ENCODE measurements around the gene DOCK1.

Gene DOCK1

GRCh38 chr10:126979311-126979710 is 74.1 kb downstream of the DOCK1 start:
- Histone ChIP-seq H2AFZ (ENCODE audit: low read depth, low read length) (no peak overlapping the region), H4K20me1 (ENCODE audit: insufficient read depth, low read length) (no peaks in the 10 kb centered on the region), H3K4me2 (ENCODE audit: insufficient read depth, low read length) (no peak overlapping the region), H3K79me2 (ENCODE audit: insufficient read depth, low read length) (no peaks in the 10 kb centered on the region), H3K36me3 (ENCODE audit: insufficient read depth, low read length) (no peaks in the 10 kb centered on the region), H3K4me1 (ENCODE audit: insufficient read depth, low read length) (no peaks in the 10 kb centered on the region), H3K9me3 (ENCODE audit: insufficient read depth, low read length, severe bottlenecking) (no peaks in the 10 kb centered on the region), H3K27me3 (ENCODE audit: insufficient read depth, low read length, poor library complexity) (no peaks in the 10 kb centered on the region), H3K27ac (ENCODE audit: low read length) (no peak overlapping the region), H3K4me3 (ENCODE audit: low read depth in 1 of 2, low read length in 2 of 2) (no peak overlapping the region), H3K9ac (ENCODE audit: low read depth, low read length) (no peak overlapping the region)
- no peak for TF ChIP-seq EZH2 (IDR thresholded peaks at IDR 0.05; ENCODE audit: borderline replicate concordance, low read depth, low read length, severe bottlenecking)
- no peak for TF ChIP-seq CTCF (IDR thresholded peaks at IDR 0.05; ENCODE audit: borderline replicate concordance, extremely low read depth, low read length, poor library complexity, severe bottlenecking)
- ATAC-seq (ENCODE audit: insufficient read depth, low read depth) (no peak), DNase-seq (no peak)

GRCh38 chr10:126993208-126993607 is 88.0 kb downstream of the DOCK1 start:
- Histone ChIP-seq H2AFZ (ENCODE audit: low read depth, low read length) (no peak overlapping the region), H3K9me3 (ENCODE audit: insufficient read depth, low read length, severe bottlenecking) (no peaks in the 10 kb centered on the region), H3K4me2 (ENCODE audit: insufficient read depth, low read length) (no peak overlapping the region), H4K20me1 (ENCODE audit: insufficient read depth, low read length) (no peaks in the 10 kb centered on the region), H3K4me1 (ENCODE audit: insufficient read depth, low read length) (no peaks in the 10 kb centered on the region), H3K27me3 (ENCODE audit: insufficient read depth, low read length, poor library complexity) (no peaks in the 10 kb centered on the region), H3K4me3 (ENCODE audit: low read depth in 1 of 2, low read length in 2 of 2) (no peak overlapping the region), H3K27ac (ENCODE audit: low read length) (no peak overlapping the region), H3K79me2 (ENCODE audit: insufficient read depth, low read length) (no peaks in the 10 kb centered on the region), H3K9ac (ENCODE audit: low read depth, low read length) (no peak overlapping the region), H3K36me3 (ENCODE audit: insufficient read depth, low read length) (no peaks in the 10 kb centered on the region)
- no peak for ATAC-seq (ENCODE audit: insufficient read depth, low read depth)
- no peak for DNase-seq
- TF ChIP-seq EZH2 (IDR thresholded peaks at IDR 0.05; ENCODE audit: borderline replicate concordance, low read depth, low read length, severe bottlenecking) (no peak), CTCF (IDR thresholded peaks at IDR 0.05; ENCODE audit: borderline replicate concordance, extremely low read depth, low read length, poor library complexity, severe bottlenecking) (no peak)

GRCh38 chr10:126997801-126998590 is 92.8 kb downstream of the DOCK1 start:
- H3K79me2 ChIP-seq (ENCODE audit: insufficient read depth, low read length): no peaks in the 10 kb centered on the region
- no peak overlapping the region for H3K27ac ChIP-seq (ENCODE audit: low read length)
- no peak for ATAC-seq (ENCODE audit: insufficient read depth, low read depth)
- no peak overlapping the region for H2AFZ ChIP-seq (ENCODE audit: low read depth, low read length)
- TF ChIP-seq EZH2 (IDR thresholded peaks at IDR 0.05; ENCODE audit: borderline replicate concordance, low read depth, low read length, severe bottlenecking): no peak
- TF ChIP-seq CTCF (IDR thresholded peaks at IDR 0.05; ENCODE audit: borderline replicate concordance, extremely low read depth, low read length, poor library complexity, severe bottlenecking): no peak
- no peaks in the 10 kb centered on the region for H3K36me3 ChIP-seq (ENCODE audit: insufficient read depth, low read length)
- no peak overlapping the region for H3K4me2 ChIP-seq (ENCODE audit: insufficient read depth, low read length)
- H3K4me1 ChIP-seq (ENCODE audit: insufficient read depth, low read length): no peaks in the 10 kb centered on the region
- H3K9ac ChIP-seq (ENCODE audit: low read depth, low read length): no peak overlapping the region
- H3K4me3 ChIP-seq (ENCODE audit: low read depth in 1 of 2, low read length in 2 of 2): no peak overlapping the region
- no peak for DNase-seq
- no peaks in the 10 kb centered on the region for H4K20me1 ChIP-seq (ENCODE audit: insufficient read depth, low read length)
- no peaks in the 10 kb centered on the region for H3K27me3 ChIP-seq (ENCODE audit: insufficient read depth, low read length, poor library complexity)
- H3K9me3 ChIP-seq (ENCODE audit: insufficient read depth, low read length, severe bottlenecking): peaks cover 3% of the 10 kb centered on the region

Measured in DND-41 (cell line).